Measurements from ENCODE around the gene TRPC4.

The TRPC4 gene

GRCh38 chr13:37657134-37657533 is 212.4 kb downstream of the TRPC4 start:
- no peak for DNase-seq (ENCODE audit: low read depth)

DNA sequence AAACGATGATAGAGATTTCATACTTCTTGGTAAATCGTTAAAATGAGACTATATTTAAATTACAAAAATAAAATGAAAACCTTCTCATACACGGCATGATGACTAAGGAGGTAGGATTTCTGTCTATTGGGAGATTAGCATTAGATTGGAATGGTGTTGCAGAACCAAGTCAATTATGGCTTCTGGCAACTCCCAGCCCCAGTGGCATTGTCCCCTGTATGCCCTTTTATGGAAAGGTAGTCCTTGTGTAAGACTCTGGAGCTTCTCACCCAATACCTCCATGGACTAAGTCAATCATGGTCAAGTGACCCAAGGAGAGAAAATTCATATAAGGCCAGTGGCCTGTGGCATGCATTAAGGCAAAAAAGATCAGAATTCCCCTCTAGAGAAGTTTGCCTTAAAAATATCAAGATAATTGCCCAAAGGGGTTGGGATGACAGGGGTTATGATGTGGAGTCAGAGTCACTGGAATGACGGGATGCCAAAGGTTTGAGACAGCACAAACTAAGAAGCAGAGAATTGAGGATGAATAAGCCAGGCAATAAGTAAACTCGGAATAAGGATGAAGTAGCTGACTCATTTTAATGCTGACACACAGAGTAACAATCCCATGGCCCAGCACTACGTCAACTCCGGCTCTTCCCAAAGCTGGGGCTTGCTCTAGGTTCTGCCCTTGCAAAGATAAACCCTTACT is 213.2 kb downstream of the TRPC4 start:
- no peak for DNase-seq (ENCODE audit: low read depth)

DNA sequence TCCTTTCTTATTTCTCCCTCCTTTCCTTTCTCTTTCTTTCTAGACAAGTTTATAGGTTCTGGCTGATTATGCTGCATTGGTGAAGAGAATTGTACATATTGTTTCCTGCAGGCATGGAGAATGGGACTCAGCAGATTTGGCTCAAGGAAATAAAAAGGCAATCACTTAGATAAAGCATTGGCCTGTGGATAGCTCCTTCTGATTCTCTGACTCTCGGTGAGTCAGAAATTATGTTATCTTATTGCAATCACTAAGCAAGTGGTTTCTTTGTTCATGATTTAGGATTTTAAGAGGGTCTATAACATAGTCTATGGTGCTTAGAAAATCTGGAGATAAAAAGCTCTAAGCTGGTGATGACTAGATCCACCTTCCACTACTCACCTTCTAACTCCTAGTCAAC is 217.0 kb downstream of the TRPC4 start:
- DNase-seq (ENCODE audit: low read depth) = no peak

- DNase-seq (ENCODE audit: low read depth) = no peak
These were observed 217.7 kb downstream of the TRPC4 start for GRCh38 chr13:37651891-37652290.

GRCh38 chr13:37648609-37649008 is 221.0 kb downstream of the TRPC4 start:
- DNase-seq (ENCODE audit: low read depth) = no peak

DNA sequence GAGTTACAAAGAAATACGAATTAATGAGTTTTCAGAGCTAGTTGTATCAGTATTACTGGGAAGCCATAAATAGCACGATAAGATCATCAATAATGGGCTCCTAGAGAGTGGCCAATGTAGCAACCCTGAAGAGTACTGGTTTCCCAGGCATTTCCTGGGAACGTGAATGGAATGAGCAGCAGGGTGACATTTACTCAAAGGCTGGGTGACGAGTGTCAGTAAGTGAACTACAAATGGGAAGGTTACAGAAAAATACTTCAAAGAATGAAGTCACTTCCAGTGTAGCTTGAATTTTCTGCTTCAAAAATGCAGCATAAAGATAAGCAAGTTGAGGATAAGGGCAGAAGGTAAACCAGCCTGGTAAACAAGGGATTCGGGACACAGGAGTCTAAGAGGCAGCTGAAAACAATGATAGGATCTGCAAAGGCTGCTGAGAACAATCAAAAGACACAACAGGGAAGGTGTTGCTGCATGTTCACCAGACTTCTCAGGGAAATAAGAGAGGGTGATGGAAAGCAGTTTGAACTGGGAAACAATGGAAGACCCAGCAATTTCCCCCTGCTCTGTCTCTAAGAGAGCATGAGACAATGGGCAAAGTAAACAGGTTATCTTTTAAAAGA is 222.4 kb downstream of the TRPC4 start:
- DNase-seq (ENCODE audit: low read depth) = no peak

- DNase-seq (ENCODE audit: low read depth) = no peak
These were observed 223.0 kb downstream of the TRPC4 start for GRCh38 chr13:37646531-37646930.

DNA sequence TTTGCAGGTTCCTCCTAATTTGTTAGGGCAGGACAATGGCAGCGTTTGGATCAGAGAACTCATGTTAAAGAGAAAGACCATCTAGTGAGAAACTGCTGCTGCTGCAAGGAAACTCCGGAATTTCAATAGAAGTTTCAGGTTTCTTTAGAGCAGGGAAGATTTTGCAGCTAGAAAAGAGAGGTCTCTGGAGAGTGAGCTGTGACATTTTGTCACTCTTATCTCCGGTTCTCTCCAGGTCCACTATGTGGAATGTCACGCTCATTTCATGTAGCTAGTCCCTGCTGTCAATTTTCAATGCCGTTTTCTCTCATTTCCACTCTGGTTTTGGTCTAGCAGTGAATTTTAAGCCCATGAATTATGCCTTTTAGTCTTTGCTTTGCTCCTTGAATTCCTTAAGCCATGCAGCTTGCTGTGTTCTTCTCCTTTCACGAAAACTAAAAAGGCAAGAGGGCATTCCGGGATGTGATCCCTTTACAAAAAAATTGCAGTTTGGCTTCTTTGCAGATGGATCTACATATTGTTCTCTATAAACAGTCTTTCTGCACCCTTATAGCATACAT is 224.3 kb downstream of the TRPC4 start:
- DNase-seq (ENCODE audit: low read depth) = no peak

DNA sequence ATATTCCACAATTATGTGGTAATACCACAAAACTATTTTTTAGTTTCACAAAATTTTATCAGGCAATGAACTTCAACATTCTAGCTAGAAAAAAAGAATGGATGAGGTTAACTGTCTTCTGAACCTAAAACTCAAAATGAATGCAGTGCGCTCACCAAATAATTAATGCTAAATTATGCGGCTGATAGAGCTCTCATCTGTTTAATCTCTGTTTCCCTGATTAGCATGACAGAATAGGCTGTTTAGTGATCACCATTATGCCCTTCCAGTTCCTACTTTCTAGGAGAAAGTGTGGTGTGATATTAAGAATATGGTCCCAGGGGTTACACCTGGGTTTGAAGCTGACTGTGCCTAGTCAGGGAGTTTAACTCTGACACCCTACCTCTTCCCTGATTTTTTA is 228.2 kb downstream of the TRPC4 start:
- no peak for DNase-seq (ENCODE audit: low read depth)

DNA sequence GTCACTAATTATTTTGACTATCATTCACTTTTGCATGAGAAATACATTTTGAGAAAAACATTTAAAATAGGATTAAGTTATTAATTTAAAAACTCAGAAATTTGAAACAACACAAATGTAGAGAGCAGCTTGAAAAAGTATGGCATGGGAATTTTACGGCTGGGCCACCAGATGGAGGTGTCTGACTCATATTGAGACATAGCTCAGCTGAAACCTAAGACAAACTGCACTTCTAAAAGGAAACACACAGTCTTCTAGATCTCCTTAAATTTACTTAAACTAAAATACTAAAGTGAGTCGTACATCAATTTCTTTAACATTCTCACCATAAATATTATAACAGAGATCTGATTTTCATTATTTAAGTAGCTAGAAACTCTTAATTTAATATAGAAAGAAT is 229.1 kb downstream of the TRPC4 start:
- DNase-seq (ENCODE audit: low read depth) = no peak

- no peak for DNase-seq (ENCODE audit: low read depth)
These were observed 232.9 kb downstream of the TRPC4 start for GRCh38 chr13:37636701-37637100.

GRCh38 chr13:37632294-37632693 is 237.3 kb downstream of the TRPC4 start:
- no peak for DNase-seq (ENCODE audit: low read depth)

DNA sequence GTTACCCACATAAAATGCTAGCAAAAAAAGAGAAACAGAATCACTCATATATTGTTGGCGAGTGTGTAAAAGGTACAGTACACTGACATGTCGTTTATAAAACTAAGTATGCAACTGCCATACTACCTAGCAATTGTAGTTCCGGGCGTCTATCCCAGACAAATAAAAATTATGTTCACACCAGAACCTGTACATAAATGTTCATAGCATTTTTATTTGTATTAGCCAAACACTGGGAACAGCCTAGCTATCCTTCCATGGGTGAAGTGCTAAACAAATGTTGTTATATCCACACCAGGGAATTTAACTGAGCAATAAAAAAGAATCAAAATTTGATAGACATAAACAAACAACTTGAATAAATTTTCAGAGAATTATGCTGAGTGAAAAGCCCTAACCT is 242.1 kb downstream of the TRPC4 start:
- DNase-seq (ENCODE audit: low read depth) = no peak

DNA sequence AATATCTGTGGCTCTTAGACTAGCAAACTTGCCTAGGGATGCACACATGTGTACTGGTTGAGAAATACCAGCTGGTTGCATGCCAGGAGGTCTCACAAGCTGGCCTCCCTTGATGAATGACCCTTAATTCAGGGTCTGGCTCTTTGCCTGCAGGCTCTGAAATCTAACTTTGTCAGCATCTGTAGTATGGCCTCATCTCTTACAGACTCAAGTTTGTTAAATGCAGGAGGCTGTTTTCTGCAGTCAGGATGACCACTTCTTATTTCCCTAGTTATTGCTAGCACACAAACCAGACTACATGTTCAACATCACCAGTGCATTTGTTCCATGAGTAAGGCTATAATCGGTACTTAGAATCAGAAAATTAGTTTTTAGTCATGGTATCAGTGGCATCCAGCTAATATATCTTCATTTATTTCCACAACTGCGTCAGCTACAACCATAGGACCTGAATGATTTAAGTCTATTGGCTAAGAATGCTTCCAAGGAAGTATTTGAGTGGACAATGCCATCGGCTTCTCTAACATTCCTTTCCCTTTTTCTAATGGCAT is 247.7 kb downstream of the TRPC4 start:
- DNase-seq (ENCODE audit: low read depth) = no peak

- DNase-seq (ENCODE audit: low read depth) = no peak
These were observed 251.0 kb downstream of the TRPC4 start for GRCh38 chr13:37618554-37618953.

DNA sequence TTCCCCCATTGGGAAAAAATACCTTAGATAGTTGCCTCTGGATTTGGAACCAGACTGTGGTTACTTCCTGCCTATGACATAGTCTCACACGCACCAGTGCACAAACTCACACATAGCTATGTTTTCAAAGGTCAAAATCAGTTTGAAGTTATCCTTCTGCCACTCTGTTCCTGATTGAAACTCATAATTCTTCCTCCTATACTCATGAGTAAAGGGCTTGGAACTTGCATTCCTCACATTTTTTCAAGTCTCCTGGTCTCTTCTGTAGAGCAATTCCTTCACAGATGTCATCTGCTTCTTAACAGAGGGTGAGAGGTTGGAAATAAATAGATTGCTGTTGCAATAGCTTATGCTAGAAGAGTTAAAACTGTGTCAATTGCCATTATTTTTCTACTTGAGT is 252.4 kb downstream of the TRPC4 start:
- no peak for DNase-seq (ENCODE audit: low read depth)

DNA sequence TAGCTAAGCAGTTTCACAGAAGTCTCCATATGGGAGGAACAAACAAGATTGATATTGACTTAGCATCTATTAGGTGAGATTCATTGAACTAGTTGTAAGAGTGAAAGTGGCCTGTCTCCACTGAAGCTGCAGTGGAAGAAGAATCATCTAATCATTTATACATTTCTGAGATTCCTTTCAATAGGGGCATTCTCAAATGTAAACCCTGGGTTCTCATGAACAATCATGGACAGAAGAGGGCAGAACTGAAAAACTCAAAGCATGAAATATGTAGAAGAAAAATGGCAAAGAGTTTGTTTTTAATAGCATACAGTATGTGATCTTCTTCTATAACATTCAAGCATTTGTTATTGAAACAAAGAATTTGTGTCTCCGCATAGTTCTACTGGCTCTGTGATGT is 253.4 kb downstream of the TRPC4 start:
- DNase-seq (ENCODE audit: low read depth) = no peak

GRCh38 chr13:37615276-37615675 is 254.3 kb downstream of the TRPC4 start:
- no peak for DNase-seq (ENCODE audit: low read depth)

- no peak for DNase-seq (ENCODE audit: low read depth)
These were observed 255.9 kb downstream of the TRPC4 start for GRCh38 chr13:37613638-37614037.

- DNase-seq (ENCODE audit: low read depth) = no peak
These were observed 256.3 kb downstream of the TRPC4 start for GRCh38 chr13:37613236-37613635.

- no peak for DNase-seq (ENCODE audit: low read depth)
These were observed 260.7 kb downstream of the TRPC4 start for GRCh38 chr13:37608750-37609339.

GRCh38 chr13:37602733-37603381 is 266.7 kb downstream of the TRPC4 start:
- DNase-seq (ENCODE audit: low read depth) = no peak

All from stimulated activated CD8-positive, alpha-beta memory T cell treated with anti-CD3 and anti-CD28 coated beads, Interleukin-15, amount 100 ng/mL, for 1 hour (primary cell).